Islet of Langerhans (tissue), 1 donor: ENCODE data around the gene GLDC.

ENCODE experiments used
- FAIRE-seq: peaks from one replicate; lab custom pipeline; 2011; peaks lifted over from hg19 to GRCh38; lab: Jason Lieb, UNC

GLDC gene

DNA sequence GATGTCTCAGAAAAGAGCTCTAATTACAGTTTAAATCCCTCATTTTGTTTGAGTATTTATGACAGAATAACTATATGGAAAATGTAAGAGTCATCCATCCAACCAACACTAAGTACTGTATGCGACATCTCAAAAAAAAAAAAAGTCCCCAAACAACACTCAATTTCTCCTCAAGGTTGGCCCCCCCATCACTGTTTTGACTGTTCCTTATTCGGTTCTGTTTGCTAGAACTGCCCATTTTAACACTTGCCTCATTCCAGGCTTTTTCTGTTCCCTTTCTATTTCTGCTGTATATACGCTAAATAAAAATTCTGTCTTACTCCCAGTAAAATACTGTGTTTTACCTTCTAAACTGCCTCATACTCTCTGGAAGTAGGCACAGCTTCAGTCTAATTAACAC, 25.2 kb downstream of the GLDC start:
- FAIRE-seq, result no peak

DNA sequence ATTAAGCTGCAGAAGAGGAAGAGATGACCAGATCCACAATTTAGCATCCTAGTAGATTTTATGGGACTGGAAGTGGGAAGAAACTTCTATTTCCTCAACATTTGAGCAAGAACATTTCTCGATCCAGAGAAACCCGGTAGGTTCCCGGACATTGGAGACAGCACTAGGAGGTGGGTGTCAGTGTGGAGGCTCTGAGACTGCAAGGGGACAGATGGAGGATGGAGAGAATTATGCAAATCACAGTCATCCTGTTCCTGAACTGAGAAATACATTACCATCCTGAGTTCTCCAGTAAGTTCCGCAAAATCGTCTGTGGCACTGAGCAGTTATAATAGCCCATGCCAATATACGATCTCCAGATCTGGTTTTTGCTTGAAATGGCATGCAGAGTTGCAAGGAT, 25.6 kb downstream of the GLDC start:
- no peak for FAIRE-seq

DNA sequence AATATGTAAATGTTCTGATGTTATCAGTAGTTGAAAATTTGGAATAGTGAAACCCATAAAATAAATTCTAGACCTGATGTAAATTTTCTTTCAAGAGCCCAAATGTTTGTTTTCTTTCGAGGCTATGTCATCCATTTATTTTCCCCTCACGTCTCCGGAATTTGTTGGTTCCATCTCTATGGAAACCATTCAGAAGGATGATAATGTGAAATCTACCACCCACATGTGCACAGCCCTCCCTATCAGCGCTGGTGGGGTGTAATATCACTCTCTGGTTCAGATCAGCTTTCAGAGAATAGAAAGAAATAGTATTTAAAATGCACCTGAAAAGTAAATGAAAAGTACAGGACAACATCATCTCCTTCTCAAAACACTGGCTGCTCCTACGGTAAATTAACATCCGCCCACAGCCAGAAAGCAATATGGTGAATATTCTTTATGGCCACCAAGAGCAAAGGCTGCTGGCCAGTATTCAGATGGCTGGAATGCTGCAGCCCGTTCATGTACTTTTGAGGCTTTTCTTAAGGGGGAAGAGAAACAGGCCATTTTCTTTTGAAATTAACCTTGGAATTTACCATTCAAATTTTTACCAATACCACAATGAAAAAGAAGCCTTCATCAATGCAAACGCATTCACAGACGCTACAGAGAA, 28.5 kb downstream of the GLDC start:
- FAIRE-seq, result no peak

DNA sequence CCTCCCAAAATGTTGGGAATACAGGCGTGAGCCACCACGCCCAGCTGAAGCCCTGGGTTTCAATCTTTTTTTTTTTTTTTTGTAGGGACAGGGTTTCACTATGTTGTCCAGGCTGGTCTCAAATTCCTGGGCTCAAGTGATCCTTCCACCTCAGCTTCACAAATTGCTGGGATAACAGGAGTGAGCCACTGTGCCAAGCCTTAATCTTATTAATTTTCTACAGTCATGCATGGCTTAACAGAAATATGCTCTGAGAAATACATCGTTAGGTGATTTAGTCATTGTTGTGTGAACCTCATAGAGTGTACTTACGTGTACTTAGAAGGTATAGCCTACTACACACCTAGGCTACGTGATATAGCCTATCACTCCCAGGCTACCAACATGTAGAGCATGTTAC, 31.0 kb downstream of the GLDC start:
- no peak for FAIRE-seq

DNA sequence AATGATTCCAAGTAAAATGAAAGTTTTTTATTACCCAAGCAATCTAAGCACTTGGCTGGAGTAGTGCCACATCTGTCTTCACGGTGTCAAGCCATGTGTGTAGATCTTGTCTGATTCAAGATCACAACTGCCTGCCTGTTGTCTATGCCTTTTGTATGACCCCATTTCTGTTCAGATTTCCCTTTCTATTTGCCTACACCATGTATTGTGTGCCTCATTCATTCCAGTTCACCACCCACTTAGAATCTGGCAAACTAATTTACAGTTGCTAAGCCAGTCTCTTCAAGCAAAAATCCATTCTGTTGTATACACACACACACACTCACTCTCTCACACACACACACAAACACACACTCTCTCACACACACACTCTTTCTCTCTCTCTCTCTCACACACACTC, 33.7 kb downstream of the GLDC start:
- FAIRE-seq, result no peak

DNA sequence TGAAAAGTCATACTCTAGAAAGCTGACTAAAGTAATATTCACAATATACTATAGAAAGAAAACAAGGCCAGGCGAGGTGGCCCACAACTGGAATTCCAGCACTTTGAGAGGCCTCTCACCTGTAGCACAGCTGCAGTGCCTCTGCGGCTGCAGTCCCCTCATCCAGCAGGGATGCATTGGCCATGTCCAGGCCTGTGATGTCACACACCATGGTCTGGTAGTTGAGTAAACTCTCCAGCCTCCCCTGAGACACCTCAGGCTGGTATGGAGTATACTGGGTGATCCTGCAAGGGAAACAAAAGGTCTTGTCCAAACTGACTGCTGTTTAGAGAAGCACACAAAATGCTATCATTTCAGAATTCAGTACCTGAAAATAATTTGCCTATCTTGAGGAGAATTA, 35.5 kb downstream of the GLDC start:
- FAIRE-seq, result no peak

DNA sequence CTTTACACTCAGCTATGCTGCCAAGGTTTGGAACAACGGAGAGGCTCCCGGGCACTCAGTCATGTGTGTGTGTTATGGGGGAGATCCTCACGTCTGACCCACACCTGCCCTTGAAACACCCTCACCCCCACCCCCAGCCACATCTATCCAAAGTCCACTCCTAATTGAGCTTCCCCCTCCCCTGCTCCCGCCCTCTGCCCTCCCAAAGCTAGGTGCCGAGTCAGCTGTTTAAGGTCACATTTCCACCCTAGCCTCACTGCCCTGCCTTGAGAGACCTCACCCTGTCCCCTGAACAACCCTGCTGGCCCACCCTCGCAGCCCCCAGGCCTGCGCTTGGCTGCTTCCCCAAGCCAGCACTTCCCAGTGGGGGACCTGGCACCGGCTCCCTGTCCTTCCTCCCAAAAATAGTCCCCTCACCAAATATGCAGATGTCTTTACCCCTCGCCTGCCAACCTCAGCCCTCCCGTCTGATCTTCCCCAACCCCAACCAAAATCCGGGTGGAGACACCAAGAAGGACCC, 36.0 kb downstream of the GLDC start:
- FAIRE-seq, result no peak

DNA sequence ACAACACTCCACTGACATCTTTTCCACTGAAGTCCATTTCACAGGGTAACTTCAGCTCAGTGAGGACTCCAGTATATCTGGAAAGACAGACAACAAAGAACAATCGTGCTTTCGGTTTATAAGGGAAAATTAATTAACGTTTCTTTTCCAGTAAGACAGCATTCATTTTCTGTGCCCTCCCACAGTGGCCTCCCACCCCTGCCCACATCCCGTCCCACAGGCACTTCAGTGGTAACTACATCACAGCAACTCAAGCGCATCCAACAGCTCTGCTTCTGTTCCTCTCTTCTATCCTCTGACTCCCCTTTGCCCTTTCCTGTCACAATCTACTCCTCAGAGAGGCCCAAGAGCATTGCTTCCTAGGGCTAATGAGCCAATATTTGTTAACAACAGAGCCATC, 40.3 kb downstream of the GLDC start:
- no peak for FAIRE-seq

DNA sequence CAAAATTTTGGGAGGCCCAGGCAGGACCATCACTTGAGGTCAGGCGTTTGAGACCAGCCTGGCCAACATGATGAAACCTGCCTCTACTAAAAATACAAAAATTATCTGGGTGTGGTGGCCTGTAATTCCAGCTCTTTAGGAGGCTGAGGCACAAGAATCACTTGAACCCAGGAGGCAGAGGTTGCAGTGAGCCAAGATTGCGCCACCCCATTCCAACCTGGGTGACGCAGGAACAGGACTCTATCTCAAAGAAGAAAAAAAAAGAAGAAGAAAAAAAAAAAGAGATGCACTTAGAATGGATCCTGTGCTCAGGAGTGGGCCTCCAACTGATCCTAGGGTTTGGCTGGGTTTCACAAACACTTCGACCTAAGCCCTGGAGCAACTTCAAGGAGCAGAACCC, 45.1 kb downstream of the GLDC start:
- no peak for FAIRE-seq

DNA sequence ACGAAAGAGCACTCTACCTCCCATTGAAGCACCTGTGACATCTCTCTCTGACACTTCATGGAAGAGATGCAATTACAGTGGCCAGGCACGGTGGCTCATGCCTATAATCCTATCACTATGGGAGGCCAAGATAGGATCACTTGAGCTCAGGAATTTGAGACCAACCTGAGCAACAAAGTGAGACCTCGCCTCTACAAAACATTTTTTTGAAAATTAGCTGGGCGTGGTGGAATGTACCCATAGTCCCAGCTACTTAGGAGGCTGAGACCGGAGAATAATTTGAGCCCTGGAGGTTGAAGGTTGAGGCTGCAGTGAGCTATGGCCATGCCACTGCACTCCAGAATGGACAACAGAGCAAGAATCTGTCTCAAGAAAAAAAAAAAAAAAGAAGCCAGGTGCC, 45.5 kb downstream of the GLDC start:
- no peak for FAIRE-seq

DNA sequence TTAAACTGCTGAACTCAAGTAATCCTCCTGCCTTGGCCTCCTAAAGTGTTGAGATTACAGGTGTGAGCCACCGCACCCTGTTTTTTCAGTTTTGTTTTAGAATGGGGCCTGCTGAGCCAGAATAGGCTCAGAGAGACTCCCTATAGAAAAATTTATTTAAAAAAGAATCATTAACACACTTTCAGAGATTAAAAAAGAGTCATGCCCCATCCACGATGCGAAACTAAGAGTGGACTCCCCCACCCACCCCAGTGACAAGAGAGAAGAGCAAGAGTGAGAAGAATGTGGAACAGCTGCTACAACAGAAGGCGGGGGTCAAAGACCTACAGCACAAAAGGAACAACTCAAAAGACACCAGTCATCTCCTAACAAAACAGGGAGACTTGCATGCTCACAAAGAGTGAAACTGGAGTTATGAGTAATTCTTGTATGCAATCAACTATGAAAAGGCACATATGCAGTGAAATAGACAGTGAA, 47.2 kb downstream of the GLDC start:
- FAIRE-seq, result no peak

DNA sequence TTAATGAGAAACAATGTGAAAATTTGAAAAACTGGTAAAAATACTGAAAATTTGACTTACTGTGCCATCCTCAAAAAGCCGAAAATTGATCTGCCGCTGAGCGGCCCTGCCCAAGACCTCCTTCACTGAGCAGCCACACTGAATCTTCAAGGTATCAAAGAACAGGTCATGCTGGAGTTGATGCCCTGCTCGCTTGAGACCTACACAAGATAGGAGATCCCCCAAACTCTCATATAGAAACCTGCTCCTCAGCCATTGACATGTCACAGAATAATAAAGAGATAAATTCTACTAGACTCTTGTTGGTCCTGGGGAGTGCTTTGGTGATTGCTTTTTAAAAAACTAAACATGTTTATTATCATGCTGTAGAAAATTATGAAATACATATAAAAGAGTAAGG, 52.7 kb downstream of the GLDC start:
- no peak for FAIRE-seq

DNA sequence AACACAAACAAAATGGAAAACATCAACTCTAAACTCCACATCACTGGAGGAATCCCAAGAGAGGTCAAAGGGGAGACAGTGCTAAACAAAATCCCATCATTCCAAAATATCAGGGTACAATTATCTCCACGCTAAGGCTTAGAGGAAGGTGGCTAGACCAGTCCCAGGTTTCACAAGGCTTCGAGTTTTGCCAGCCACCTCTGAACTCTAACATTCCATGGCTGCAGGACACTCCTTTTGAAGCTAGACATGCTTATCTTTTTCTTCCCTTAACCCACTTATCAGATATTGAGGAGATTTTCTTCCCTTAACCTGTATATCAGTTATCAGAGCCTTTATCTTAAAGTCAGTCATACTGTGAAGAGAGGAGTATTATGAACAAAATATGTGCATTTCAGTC, 53.3 kb downstream of the GLDC start:
- FAIRE-seq, result no peak

DNA sequence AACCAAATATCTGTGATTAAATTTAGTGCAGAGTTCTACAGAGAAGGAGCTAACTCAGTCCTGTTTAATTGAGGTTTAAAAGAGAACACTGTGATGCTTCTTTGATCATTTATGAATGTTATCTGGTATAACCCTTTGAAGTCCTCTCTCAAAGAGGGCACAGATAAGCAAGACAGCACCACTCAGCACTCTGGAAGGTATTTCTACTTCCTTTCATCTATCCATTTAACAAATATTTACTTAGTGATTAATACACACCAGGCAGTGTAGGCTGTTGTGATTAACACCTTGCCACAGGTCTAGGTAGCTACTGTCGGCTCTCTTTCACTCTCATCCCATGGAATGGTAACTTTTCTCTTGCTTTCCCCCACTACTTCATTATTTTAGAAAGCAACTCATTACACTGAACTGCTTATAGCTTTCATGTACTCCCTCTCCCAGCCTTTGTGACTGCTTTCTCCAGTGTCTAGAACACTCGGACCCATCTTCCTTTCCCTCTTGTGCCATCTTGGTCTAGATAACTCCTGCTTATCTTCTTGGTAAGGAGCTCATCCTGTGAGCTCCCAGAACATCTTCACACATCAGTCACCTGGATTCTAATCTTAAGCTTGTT, 54.7 kb downstream of the GLDC start:
- FAIRE-seq, result no peak

DNA sequence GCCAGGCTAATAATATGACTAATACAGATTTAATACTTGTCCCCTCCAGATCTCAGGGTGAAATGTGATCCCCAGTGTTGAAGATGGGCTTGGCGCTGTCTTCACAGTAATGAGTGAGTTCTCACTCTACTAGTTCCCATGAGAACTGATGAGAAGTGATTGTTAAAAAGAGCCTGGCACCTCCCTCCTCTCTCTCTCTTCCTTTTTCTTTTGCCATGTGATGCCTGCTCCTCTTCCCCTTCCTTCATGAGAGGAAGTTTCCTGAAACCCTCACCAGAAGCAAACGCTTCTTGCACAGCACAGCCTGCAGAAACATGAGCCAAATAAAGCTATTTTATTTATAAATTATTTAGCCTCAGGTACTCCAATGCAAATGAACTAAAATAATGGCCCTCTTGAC, 55.2 kb downstream of the GLDC start:
- no peak for FAIRE-seq

DNA sequence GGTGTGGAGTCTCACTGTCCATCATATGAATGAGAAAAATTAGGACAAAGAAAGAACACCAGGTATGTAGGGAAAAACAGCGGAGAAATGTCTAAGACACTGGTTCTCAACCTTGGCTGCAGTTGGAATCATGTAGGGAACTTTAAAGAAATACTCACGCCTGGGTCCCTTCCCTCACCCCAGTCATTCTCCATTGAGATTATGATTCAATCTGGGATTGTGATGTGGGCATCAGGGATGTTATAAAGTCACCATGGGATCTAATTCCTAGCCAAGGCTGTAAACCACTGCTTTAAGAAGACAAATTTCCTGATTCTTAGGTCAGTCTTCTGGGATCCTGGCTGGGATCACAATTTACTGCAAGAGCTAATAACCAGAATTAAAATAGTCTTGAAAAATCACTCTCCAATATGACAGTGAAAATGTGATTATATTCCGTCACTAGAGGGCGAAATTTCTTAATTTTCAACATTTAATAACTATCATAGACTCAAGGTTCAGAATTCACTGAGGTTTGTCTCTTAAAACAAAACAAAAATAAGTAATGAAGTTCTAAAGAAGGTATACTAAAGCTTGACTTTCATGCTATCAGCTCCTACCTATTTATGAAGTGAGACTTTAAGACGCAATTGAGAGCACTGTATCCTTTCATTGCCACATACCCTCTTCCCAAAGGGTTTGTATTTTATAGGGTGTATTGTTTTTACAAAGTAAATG, 60.5 kb downstream of the GLDC start:
- peak; percentile 98 for FAIRE-seq

DNA sequence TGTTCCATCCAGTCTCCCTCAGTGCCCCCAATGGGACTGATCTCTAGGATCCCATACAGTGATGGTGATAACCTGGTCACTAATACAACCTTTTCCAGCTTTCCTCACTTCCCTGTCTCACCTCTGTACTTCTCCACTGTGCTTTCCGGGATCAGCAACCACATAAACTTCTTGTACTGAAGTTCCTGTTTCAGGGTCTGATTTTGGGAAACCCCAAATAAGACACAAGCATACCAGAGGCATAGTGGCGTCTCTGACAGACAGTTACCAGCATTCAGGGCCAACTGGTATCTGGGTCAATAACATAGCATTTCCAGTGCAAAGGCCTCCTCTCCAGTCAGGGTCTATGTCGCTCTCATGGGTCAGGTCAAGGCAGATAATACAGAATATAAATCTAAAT, 64.3 kb downstream of the GLDC start:
- FAIRE-seq, result no peak

DNA sequence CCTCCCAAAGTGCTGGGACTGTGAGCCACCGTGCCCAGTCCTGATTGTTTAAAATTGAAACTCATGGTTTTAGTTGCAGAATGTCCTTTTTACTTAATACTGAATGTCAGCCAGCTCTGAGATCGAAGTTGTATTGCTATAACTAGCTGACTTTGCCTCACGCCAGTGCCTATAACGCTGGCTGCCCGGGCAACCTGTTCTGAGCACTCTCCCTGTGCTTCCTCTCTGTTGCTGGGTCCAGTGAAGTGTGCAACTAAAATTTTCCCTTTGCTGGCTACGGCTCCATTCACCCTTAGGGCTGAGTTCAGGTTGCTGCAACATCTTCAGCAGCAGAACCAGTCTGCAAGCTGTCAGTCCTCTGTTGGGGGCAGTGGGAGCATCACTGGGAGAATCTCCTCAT, 65.9 kb downstream of the GLDC start:
- FAIRE-seq, result no peak

DNA sequence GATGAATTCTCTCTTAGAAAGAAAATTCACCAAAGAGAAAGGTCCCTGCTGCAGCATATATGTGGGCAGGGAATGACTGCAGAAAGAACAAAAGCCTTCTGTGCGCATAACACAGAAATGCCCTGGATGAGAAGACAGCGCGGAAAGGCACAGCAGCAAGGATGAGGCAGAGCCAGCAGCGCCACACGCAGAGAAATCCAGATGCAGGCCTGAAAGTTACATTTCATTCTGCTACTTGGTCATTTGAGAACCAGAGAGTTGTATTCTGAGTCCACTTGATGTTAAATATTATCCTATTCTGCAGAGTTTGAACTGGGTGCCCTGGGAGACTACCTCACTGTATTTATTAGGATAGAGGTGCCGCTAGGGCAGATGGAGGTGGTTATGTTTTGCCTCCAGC, 68.5 kb downstream of the GLDC start:
- FAIRE-seq, result no peak

DNA sequence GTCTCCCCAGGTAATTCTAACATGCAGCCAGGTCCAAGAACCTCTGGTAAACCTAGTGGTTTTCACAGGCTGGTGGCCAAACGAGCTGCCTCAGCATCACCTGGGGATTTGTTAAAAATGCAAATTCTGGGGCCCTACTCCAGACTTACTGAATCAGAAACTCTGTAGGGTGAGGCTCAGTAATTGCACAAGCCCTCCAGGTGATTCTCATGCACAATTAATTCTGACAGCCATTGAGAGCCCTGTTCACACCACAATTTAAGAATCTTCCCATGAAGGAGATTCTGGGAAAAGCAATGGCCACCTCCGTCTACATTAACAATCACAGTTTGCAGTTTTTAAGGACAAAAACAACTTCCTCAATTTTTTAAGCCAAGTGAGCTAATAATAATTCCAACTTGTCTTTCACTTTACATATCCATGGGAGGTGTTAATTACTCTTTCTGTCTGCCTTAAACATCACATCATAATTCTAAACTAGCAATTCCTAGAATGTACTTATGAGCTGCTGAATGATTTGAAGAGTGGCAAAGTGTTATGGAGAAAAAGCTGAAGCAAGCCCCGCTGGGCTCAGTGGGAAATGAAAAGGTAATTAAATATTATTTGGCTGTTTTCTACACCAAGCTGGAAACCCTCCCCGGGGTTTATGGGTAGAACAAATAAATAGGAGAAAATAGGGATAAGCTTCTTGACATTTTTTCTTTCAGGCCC, 70.0 kb downstream of the GLDC start:
- FAIRE-seq, result no peak

DNA sequence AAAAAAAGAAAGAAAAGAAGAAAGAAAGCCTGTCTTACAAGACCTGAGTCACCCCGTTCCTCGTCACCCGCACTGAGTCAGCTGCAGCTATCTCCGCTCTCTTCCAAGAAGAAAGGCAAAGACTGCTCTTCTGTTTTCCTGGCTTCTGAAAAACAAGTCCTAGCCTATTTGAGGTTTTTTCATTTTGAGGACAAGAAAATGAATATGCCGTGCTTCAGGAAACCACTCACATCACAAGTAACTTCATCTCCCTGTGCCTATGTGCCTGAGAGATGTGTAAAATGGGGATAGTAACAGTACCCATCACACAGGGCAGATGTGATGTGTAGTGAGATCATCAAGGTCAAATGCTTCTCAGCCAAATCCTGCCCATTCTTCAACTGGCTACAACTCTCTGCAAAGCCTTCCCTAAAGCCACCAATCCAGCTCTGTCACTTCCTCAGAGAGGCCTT, 78.4 kb downstream of the GLDC start:
- FAIRE-seq, result no peak

DNA sequence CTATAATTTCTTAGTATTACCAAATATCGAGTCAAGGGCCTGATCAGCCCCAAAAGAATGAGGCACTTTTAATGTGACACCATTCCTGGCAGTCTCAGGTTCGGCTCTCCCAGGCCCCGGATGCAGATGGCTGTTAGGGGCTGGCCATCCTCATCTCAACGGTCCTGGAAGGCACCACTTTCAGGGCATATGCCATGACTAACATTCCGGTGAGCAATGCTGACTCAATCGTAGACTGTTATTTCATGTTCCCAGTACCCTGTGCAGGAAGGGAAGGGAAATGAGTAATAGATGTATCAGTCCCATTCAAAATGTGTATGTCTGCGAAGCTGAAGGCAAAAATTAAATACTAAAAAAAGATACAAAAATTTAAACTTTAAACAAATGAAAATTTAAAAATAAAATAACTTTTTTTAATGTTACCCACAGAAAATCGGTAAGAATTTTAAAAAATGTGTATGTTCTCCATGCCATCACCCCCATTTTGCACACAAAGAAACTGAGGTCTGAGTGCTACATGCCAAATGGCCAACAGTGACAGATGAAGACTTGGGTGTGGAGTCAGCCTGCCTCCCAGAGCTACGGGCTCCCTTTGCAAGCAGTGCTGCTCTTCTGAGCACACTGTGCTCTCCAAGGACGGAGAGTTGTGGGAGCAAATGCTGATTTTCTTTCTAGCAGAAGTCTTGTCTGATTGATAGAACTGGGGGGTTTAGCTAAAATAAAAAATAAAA, 79.0 kb downstream of the GLDC start:
- no peak for FAIRE-seq
